Neutrophil (primary cell): ENCODE data around the gene JARID2.

Source experiments
- H3K27ac ChIP-seq: fragments of 200-600 bp; sonication (generic); 2 replicates; pipeline ENCODE4 v1.5.1; 2016; ENCODE audit warnings: mild to moderate bottlenecking, moderate library complexity
- H3K27me3 ChIP-seq: fragments of 200-600 bp; sonication (generic); 2 replicates; pipeline ENCODE4 v1.6.0; 2016; ENCODE audit warnings: mild to moderate bottlenecking
- H3K36me3 ChIP-seq: fragments of 200-600 bp; sonication (generic); 2 replicates; pipeline ENCODE4 v1.5.1; 2017
- H3K4me1 ChIP-seq, 2 experiments: fragments of 200-600 bp in 1 of 2; sonication (generic) in 1 of 2; 1 replicate in 1 of 2; 2 replicates in 1 of 2; pipeline versions ENCODE4 v1.5.1 to v1.6.1; 2013 to 2016; ENCODE audit warnings: low read depth in 1 of 2, low read length in 1 of 2, mild to moderate bottlenecking in 1 of 2, moderate library complexity in 1 of 2; ENCODE audit not compliant: control insufficient read depth in 1 of 2, insufficient read depth in 1 of 2
- H3K4me3 ChIP-seq, 2 experiments: fragments of 200-600 bp in 1 of 2; sonication (generic) in 1 of 2; 1 replicate in 1 of 2; 2 replicates in 1 of 2; pipeline ENCODE4 v1.5.1; 2013 to 2016; ENCODE audit warnings: low read depth in 1 of 2, low read length in 1 of 2, mild to moderate bottlenecking in 1 of 2, moderate library complexity in 1 of 2
- H3K9me3 ChIP-seq: fragments of 200-600 bp; sonication (generic); 2 replicates; pipeline ENCODE4 v1.5.1; 2016
- TF ChIP-seq, protein P1 (sequence below): fragments of 200-600 bp; sonication (generic); IDR thresholded peaks from 2 replicates; pipeline ENCODE4 v1.5.1; 2016; ENCODE audit warnings: antibody characterized with exemption

Gene JARID2

DNA sequence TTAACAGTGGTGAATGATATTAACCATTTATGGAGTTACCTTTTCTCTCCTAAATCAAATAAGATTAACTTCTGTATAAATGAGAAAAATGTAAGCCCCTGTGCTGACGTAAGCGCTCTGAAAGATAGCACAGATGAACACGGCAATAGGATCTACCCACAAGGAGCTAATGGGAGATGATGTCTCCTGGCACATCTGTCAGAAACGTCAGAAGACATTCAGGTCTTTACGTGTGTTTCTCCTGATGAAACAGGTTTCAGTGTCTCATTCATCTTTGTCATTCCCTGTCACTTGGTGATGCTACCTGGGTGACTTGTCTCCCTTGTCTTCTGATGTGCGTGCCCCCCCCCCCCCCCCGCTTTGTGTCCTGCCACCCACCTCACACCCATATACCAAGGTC, 227.3 kb downstream of the JARID2 start:
- peaks cover 0 to 7% of the 10 kb centered on the region in 2 experiments for H3K4me1 ChIP-seq
- peaks cover 63% of the 10 kb centered on the region for H3K36me3 ChIP-seq
- no peaks in the 10 kb centered on the region for H3K9me3 ChIP-seq
- TF ChIP-seq, protein P1, sequence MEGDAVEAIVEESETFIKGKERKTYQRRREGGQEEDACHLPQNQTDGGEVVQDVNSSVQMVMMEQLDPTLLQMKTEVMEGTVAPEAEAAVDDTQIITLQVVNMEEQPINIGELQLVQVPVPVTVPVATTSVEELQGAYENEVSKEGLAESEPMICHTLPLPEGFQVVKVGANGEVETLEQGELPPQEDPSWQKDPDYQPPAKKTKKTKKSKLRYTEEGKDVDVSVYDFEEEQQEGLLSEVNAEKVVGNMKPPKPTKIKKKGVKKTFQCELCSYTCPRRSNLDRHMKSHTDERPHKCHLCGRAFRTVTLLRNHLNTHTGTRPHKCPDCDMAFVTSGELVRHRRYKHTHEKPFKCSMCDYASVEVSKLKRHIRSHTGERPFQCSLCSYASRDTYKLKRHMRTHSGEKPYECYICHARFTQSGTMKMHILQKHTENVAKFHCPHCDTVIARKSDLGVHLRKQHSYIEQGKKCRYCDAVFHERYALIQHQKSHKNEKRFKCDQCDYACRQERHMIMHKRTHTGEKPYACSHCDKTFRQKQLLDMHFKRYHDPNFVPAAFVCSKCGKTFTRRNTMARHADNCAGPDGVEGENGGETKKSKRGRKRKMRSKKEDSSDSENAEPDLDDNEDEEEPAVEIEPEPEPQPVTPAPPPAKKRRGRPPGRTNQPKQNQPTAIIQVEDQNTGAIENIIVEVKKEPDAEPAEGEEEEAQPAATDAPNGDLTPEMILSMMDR = no peak
- H3K27ac ChIP-seq = no peak overlapping the region
- no peak overlapping the region for H3K4me3 ChIP-seq
- H3K27me3 ChIP-seq = no peaks in the 10 kb centered on the region

DNA sequence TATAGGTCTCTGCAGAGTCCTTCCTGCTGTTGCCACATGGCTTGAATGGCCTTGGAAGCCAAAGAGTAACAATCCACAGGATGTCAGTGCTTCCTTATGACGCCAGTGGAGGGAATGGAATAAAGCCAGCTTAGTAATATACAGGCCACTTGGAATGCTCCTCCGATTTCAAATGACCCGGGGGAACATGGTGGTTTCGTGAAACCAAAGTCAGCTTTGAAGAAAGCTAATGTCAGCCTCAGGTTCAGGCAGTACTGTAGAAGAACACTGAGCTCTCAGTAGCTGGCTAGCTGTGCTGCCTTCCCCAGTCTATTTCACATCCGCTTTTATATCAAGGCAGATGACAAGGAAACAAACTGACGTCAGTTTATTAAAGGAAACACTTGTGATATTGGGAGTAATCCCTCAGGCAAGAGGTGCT, 227.9 kb downstream of the JARID2 start:
- TF ChIP-seq, protein P1 = no peak
- H3K9me3 ChIP-seq = no peaks in the 10 kb centered on the region
- no peak overlapping the region for H3K27ac ChIP-seq
- no peak overlapping the region for H3K4me3 ChIP-seq
- H3K4me1 ChIP-seq = peaks cover 0 to 7% of the 10 kb centered on the region in 2 experiments
- H3K27me3 ChIP-seq = no peaks in the 10 kb centered on the region
- peaks cover 59% of the 10 kb centered on the region for H3K36me3 ChIP-seq

DNA sequence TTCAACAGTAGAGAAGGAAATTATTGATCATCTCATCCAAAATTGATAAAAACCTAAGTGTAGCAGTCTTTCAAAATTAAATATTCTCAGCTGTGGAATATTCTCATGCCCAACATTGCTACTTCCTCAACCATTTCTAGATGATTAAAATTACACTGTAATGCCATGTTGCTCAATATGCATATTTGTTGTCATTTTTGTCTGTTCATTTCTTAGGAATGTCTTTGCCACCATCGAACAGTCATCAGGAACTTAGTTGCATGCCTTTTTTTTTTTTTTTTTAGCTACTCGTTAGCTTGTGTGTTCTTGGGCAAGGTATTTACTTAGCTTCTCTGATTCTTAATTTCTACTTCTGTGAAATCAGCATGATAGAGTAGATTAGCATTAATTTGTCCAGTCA, 228.3 kb downstream of the JARID2 start:
- Histone ChIP-seq H3K27ac (no peak overlapping the region), H3K9me3 (no peaks in the 10 kb centered on the region)
- TF ChIP-seq, protein P1 = no peak

DNA sequence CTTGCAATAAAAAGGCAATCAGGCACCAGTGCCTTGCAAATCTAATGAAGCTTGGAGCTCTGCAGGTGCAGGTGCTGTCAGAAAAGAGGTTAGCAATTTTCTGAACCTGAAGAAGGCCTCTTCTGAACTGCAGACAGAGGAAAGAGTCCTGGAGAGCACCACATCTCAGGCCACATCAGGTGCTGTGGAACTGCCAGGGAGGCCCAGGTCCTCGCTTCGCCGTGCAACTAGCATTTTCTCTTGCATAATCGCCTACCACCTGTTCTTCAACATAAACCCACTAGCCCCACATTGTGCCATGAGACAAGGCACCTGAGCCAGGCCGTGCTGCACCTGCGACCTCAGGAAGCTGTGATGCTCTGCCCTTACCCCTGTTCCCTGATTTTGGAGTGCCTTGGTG, 229.4 kb downstream of the JARID2 start:
- Histone ChIP-seq H3K27ac (no peak overlapping the region), H3K4me1 (peaks cover 0 to 7% of the 10 kb centered on the region in 2 experiments), H3K9me3 (no peaks in the 10 kb centered on the region), H3K36me3 (peaks cover 46% of the 10 kb centered on the region), H3K27me3 (no peaks in the 10 kb centered on the region), H3K4me3 (no peak overlapping the region)
- TF ChIP-seq, protein P1 = no peak

More for the DNA sequence above, 228.3 kb downstream of the JARID2 start:
- Histone ChIP-seq H3K27me3 (no peaks in the 10 kb centered on the region), H3K4me1 (peaks cover 0 to 7% of the 10 kb centered on the region in 2 experiments), H3K36me3 (peaks cover 56% of the 10 kb centered on the region), H3K4me3 (no peak overlapping the region)

DNA sequence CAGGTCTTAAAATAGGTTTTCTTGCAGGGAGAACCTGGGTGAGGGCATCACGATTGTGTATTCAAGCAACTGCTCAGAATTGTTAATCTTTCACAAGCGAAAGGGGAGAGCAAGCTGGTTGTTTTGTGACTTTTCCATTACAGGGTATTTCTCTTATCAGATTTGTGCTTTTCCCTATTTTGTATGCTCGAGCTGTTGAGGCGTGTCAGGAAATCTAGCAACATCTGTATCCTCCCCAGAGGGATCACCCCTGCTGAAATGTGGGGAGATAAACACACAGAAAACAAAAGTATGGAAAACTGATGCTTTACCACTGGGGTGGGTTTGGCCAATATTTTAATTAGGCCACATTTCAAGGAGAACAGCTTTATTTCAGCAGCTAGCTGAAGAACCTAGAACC, 230.0 kb downstream of the JARID2 start:
- Histone ChIP-seq H3K9me3 (no peaks in the 10 kb centered on the region), H3K27ac (peak overlapping the region; percentile 33), H3K27me3 (no peaks in the 10 kb centered on the region), H3K36me3 (peaks cover 40% of the 10 kb centered on the region), H3K4me1 (peaks cover 3 to 11% of the 10 kb centered on the region in 2 experiments), H3K4me3 (no peak overlapping the region)
- TF ChIP-seq, protein P1 = no peak
